HCT116 (cell line): ENCODE measurements around the gene SLCO4A1. TPM values are rescaled to one million over a fixed set of nuclear protein-coding genes. Genes with fewer than 3 reads are reported as not detected.

Experiments used
- ATAC-seq: fragments of 200-7000 bp; cut with Tn5 transposase; 2 replicates; pipeline ENCODE4 v1.9.1; 2020; ENCODE audit warnings: mild to moderate bottlenecking, moderate library complexity
- BruUV-seq: library from RNA; stranded (reverse); fragments of 400-500 nt; replicated peaks from 2 replicates; lab custom pipeline; 2021; lab: Mats Ljungman, UMichigan
- CTCF ChIA-PET: fragments of 300-600 bp; sonication (Branson Sonifier 250); formaldehyde crosslinking; loops from one replicate; lab custom pipeline; 2021; ENCODE audit warnings: antibody characterized with exemption; lab: Charles Lee
- POLR2A ChIA-PET: fragments of 300-600, 350-600 bp; sonication (Branson Sonifier 250); formaldehyde crosslinking; loops from one replicate; lab custom pipeline; 2021; ENCODE audit warnings: antibody characterized with exemption; lab: Charles Lee
- RAD21 ChIA-PET, 2 experiments: fragments of 300-600 bp; sonication (Branson Sonifier 250); formaldehyde crosslinking; loops; one replicate each; lab custom pipeline; 2023; ENCODE audit warnings: low total read pairs in 2 of 2; ENCODE audit not compliant: uncharacterized antibody in 2 of 2, unreplicated experiment in 2 of 2, low non-redundant PET in 1 of 2; lab: Charles Lee
- DNase-seq: peaks from one replicate; pipeline ENCODE4 v3.0.0-alpha.2; 2010; ENCODE audit warnings: low read depth, low spot score
- H2AFZ ChIP-seq: fragments of 200-600 bp; shearing (Covaris generic), sonication (generic); 2 replicates; pipeline ENCODE4 v1.6.1; 2017; ENCODE audit warnings: low read depth, mixed run types, mixed read lengths, antibody characterized with exemption, low read length; ENCODE audit not compliant: poor library complexity, severe bottlenecking
- H3K27ac ChIP-seq: 2 replicates; pipeline ENCODE4 v1.5.1; 2012; ENCODE audit warnings: low read depth, low read length
- H3K27me3 ChIP-seq: fragments of 200-600 bp; sonication (generic); 2 replicates; pipeline ENCODE4 v1.6.1; 2016; ENCODE audit warnings: mixed run types, low read length, mixed read lengths; ENCODE audit not compliant: insufficient read depth
- H3K36me3 ChIP-seq, 2 experiments: fragments of 200-500 bp in 1 of 2; fragments of 200-600 bp in 1 of 2; sonication (Bioruptor generic) in 1 of 2; sonication (generic) in 1 of 2; 2 replicates each; pipeline versions ENCODE4 v1.5.1 to v1.6.1; 2014 to 2016; ENCODE audit warnings: low read length in 2 of 2, inconsistent platforms in 1 of 2, mixed read lengths in 1 of 2, mixed run types in 1 of 2; ENCODE audit not compliant: insufficient read depth in 2 of 2, control insufficient read depth in 1 of 2
- H3K4me1 ChIP-seq, 2 experiments: fragments of 200-600 bp in 1 of 2; sonication (generic) in 1 of 2; 2 replicates each; pipeline versions ENCODE4 v1.5.1 to v1.6.1; 2012 to 2017; ENCODE audit warnings: low read length in 2 of 2, inconsistent platforms in 1 of 2, mild to moderate bottlenecking in 1 of 2, mixed read lengths in 1 of 2, mixed run types in 1 of 2, moderate library complexity in 1 of 2; ENCODE audit not compliant: insufficient read depth in 2 of 2, control insufficient read depth in 1 of 2
- H3K4me2 ChIP-seq: fragments of 200-600 bp; sonication (generic); 2 replicates; pipeline ENCODE4 v1.6.1; 2017; ENCODE audit warnings: mixed run types, low read length, mixed read lengths
- H3K4me3 ChIP-seq, 2 experiments: fragments of 200-600 bp in 1 of 2; sonication (generic) in 1 of 2; replicated peaks in 1 of 2; 2 replicates each; pipeline ENCODE4 v1.5.1; 2011 to 2016; ENCODE audit warnings: low read length in 2 of 2, control low read depth in 1 of 2, low read depth in 1 of 2, mild to moderate bottlenecking in 1 of 2, mixed read lengths in 1 of 2, mixed run types in 1 of 2
- H3K79me2 ChIP-seq: fragments of 200-600 bp; sonication (generic); 2 replicates; pipeline ENCODE4 v1.6.1; 2017; ENCODE audit warnings: mild to moderate bottlenecking, mixed run types, low read length, moderate library complexity, mixed read lengths; ENCODE audit not compliant: insufficient read depth
- H3K9ac ChIP-seq: fragments of 200-600 bp; sonication (generic); 2 replicates; pipeline ENCODE4 v1.6.1; 2016; ENCODE audit warnings: low read length, mixed read lengths
- H3K9me2 ChIP-seq: fragments of 200-600 bp; sonication (generic), shearing (Covaris generic); 2 replicates; pipeline ENCODE4 v1.6.1; 2017; ENCODE audit warnings: mixed run types, mild to moderate bottlenecking, moderate library complexity; ENCODE audit not compliant: insufficient read depth
- H3K9me3 ChIP-seq, 2 experiments: fragments of 200-500 bp in 1 of 2; fragments of 200-600 bp in 1 of 2; sonication (Bioruptor generic) in 1 of 2; sonication (generic) in 1 of 2; 2 replicates each; pipeline ENCODE4 v1.6.1; 2014 to 2017; ENCODE audit warnings: low read length in 2 of 2, mixed read lengths in 2 of 2, inconsistent platforms in 1 of 2, low read depth in 1 of 2, mild to moderate bottlenecking in 1 of 2, mixed run types in 1 of 2, moderate library complexity in 1 of 2; ENCODE audit not compliant: control insufficient read depth in 1 of 2, insufficient read depth in 1 of 2
- H4K20me1 ChIP-seq: fragments of 200-600 bp; sonication (generic), shearing (Covaris generic); 2 replicates; pipeline ENCODE4 v1.6.1; 2017; ENCODE audit warnings: mixed run types, mild to moderate bottlenecking, moderate library complexity; ENCODE audit not compliant: insufficient read depth
- CBX3 ChIP-seq: IDR thresholded peaks from 2 replicates; pipeline ENCODE4 v1.6.1; 2012; ENCODE audit warnings: low read depth
- EGR1 ChIP-seq: IDR thresholded peaks from 2 replicates; pipeline ENCODE4 v1.6.1; 2012; ENCODE audit warnings: low read depth
- ELF1 ChIP-seq: IDR thresholded peaks from 2 replicates; pipeline ENCODE4 v1.6.1; 2012; ENCODE audit warnings: low read depth, borderline replicate concordance
- EZH2 ChIP-seq: fragments of 200-600 bp; sonication (generic); IDR thresholded peaks from 2 replicates; pipeline ENCODE4 v1.6.1; 2017; ENCODE audit warnings: antibody characterized with exemption, mixed run types
- EZH2phosphoT487 ChIP-seq: fragments of 200-600 bp; IDR thresholded peaks from 2 replicates; pipeline ENCODE4 v1.6.1; 2018; ENCODE audit warnings: antibody characterized with exemption, borderline replicate concordance
- JUND ChIP-seq: IDR thresholded peaks from 2 replicates; pipeline ENCODE4 v1.6.1; 2012
- POLR2A ChIP-seq: IDR thresholded peaks from 2 replicates; pipeline ENCODE4 v1.7.0; 2011; ENCODE audit warnings: borderline replicate concordance; ENCODE audit not compliant: insufficient read depth, insufficient read length; ENCODE audit errors: extremely low read depth
- POLR2AphosphoS5 ChIP-seq: IDR thresholded peaks from 2 replicates; pipeline ENCODE4 v1.6.1; 2011; ENCODE audit warnings: mild to moderate bottlenecking, low read depth, low read length, moderate library complexity
- RAD21 ChIP-seq: IDR thresholded peaks from 2 replicates; pipeline ENCODE4 v1.6.1; 2012; ENCODE audit warnings: low read depth, mild to moderate bottlenecking
- SIN3A ChIP-seq: IDR thresholded peaks from 2 replicates; pipeline ENCODE4 v1.6.1; 2012; ENCODE audit warnings: low read depth
- SRF ChIP-seq: IDR thresholded peaks from 2 replicates; pipeline ENCODE4 v1.6.1; 2012; ENCODE audit warnings: low read depth
- TCF7L2 ChIP-seq: IDR thresholded peaks from 2 replicates; pipeline ENCODE4 v1.7.0; 2011; ENCODE audit warnings: borderline replicate concordance, inconsistent platforms; ENCODE audit not compliant: insufficient read depth, insufficient read length; ENCODE audit errors: extremely low read depth
- YY1 ChIP-seq: IDR thresholded peaks from 2 replicates; pipeline ENCODE4 v1.6.1; 2011; ENCODE audit warnings: low read length, low read depth, moderate library complexity, mild to moderate bottlenecking; ENCODE audit not compliant: insufficient replicate concordance; ENCODE audit errors: extremely low read depth
- ZBTB33 ChIP-seq: IDR thresholded peaks from 2 replicates; pipeline ENCODE4 v1.6.1; 2011; ENCODE audit warnings: mild to moderate bottlenecking, low read length, moderate library complexity; ENCODE audit not compliant: insufficient replicate concordance; ENCODE audit errors: extremely low read depth
- ZNF274 ChIP-seq: fragments of 200-500 bp; sonication (Bioruptor generic); IDR thresholded peaks from 2 replicates; pipeline ENCODE4 v1.6.1; 2014; ENCODE audit warnings: mild to moderate bottlenecking, low read depth, low read length, inconsistent platforms
- intact Hi-C: fragments of 100-400 bp; cut with micrococcal nuclease; formaldehyde crosslinking; loops from 2 replicates; pipeline ENCODE4 v1.10.0; 2022
- total RNA-seq: library from RNA; stranded (reverse); gene quantifications from one replicate; pipeline ENCODE4 v1.2.1, GENCODE V29; 2021; ENCODE audit not compliant: unreplicated experiment
- TF ChIP-seq, protein P1 (sequence below): IDR thresholded peaks from 2 replicates; pipeline ENCODE4 v1.6.1; 2012; ENCODE audit warnings: low read depth
- TF ChIP-seq, protein P2 (sequence below): IDR thresholded peaks from 2 replicates; pipeline ENCODE4 v1.6.1; 2012

Gene SLCO4A1
- total RNA-seq, 1 experiment from 2014 or later, result 107 TPM

- CTCF ChIA-PET, result interaction anchor here (1.1 kb wide), 1 partner anchor 11 kb away, joined by 3 read pairs; no protein-coding TSS in a partner anchor
- Histone ChIP-seq H3K27ac (no peak overlapping the region), H3K4me2 (no peak overlapping the region), H3K27me3 (no peaks in the 10 kb centered on the region), H4K20me1 (no peaks in the 10 kb centered on the region), H3K9ac (no peak overlapping the region), H3K4me1 (no peaks in the 10 kb centered on the region; a peak in 1 of 4 replicates), H3K36me3 (no peaks in the 10 kb centered on the region), H3K9me3 (peaks cover 0 to 2% of the 10 kb centered on the region in 2 experiments; a peak in 1 of 4 replicates), H3K79me2 (no peaks in the 10 kb centered on the region), H2AFZ (no peak overlapping the region), H3K4me3 (no peak overlapping the region), H3K9me2 (no peaks in the 10 kb centered on the region)
- no peak for TF ChIP-seq POLR2A
- TF ChIP-seq POLR2AphosphoS5, result no peak
- TF ChIP-seq EZH2phosphoT487, result no peak
- no peak for TF ChIP-seq YY1
- TF ChIP-seq, protein P1, sequence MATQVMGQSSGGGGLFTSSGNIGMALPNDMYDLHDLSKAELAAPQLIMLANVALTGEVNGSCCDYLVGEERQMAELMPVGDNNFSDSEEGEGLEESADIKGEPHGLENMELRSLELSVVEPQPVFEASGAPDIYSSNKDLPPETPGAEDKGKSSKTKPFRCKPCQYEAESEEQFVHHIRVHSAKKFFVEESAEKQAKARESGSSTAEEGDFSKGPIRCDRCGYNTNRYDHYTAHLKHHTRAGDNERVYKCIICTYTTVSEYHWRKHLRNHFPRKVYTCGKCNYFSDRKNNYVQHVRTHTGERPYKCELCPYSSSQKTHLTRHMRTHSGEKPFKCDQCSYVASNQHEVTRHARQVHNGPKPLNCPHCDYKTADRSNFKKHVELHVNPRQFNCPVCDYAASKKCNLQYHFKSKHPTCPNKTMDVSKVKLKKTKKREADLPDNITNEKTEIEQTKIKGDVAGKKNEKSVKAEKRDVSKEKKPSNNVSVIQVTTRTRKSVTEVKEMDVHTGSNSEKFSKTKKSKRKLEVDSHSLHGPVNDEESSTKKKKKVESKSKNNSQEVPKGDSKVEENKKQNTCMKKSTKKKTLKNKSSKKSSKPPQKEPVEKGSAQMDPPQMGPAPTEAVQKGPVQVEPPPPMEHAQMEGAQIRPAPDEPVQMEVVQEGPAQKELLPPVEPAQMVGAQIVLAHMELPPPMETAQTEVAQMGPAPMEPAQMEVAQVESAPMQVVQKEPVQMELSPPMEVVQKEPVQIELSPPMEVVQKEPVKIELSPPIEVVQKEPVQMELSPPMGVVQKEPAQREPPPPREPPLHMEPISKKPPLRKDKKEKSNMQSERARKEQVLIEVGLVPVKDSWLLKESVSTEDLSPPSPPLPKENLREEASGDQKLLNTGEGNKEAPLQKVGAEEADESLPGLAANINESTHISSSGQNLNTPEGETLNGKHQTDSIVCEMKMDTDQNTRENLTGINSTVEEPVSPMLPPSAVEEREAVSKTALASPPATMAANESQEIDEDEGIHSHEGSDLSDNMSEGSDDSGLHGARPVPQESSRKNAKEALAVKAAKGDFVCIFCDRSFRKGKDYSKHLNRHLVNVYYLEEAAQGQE, result no peak
- no peak for TF ChIP-seq ZBTB33
- TF ChIP-seq RAD21, result no peak
- TF ChIP-seq EZH2, result no peak
- TF ChIP-seq EGR1, result no peak
- TF ChIP-seq CBX3, result no peak
- no peak for TF ChIP-seq JUND
- TF ChIP-seq, protein P2, sequence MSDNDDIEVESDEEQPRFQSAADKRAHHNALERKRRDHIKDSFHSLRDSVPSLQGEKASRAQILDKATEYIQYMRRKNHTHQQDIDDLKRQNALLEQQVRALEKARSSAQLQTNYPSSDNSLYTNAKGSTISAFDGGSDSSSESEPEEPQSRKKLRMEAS, result no peak
- TF ChIP-seq SIN3A, result no peak
- TF ChIP-seq ELF1, result no peak
- no peak for TF ChIP-seq TCF7L2
- TF ChIP-seq ZNF274, result no peak
- TF ChIP-seq SRF, result no peak
- POLR2A ChIA-PET, result no interaction called here
- intact Hi-C loops, result no loop called here
- BruUV-seq, result no TSS peak
- ATAC-seq (no peak), DNase-seq (no peak)
- RAD21 ChIA-PET, result no interaction called here
Measured at GRCh38 chr20:62606016-62606415, 36.3 kb upstream of the SLCO4A1 start.
